Ishikawa (cell line): ENCODE measurements around the gene PRG3.

Experiments used
- CEBPB ChIP-seq: IDR thresholded peaks from 2 replicates; pipeline ENCODE4 v1.6.1; 2012
- CREB1 ChIP-seq: IDR thresholded peaks from 2 replicates; pipeline ENCODE4 v1.6.1; 2012; ENCODE audit warnings: low read depth
- EGR1 ChIP-seq: IDR thresholded peaks from 2 replicates; pipeline ENCODE4 v1.6.1; 2012
- EP300 ChIP-seq: IDR thresholded peaks from 2 replicates; pipeline ENCODE4 v1.6.1; 2012; ENCODE audit warnings: borderline replicate concordance
- FOXM1 ChIP-seq: IDR thresholded peaks from 2 replicates; pipeline ENCODE4 v1.6.1; 2012; ENCODE audit warnings: low read depth, borderline replicate concordance
- MAX ChIP-seq: IDR thresholded peaks from 2 replicates; pipeline ENCODE4 v1.6.1; 2012
- NFIC ChIP-seq: IDR thresholded peaks from 2 replicates; pipeline ENCODE4 v1.6.1; 2012
- RAD21 ChIP-seq: IDR thresholded peaks from 2 replicates; pipeline ENCODE4 v1.6.1; 2012; ENCODE audit warnings: low read depth
- REST ChIP-seq: IDR thresholded peaks from 2 replicates; pipeline ENCODE4 v1.6.1; 2012; ENCODE audit warnings: low read depth, mild to moderate bottlenecking
- TAF1 ChIP-seq: IDR thresholded peaks from 2 replicates; pipeline ENCODE4 v1.6.1; 2012; ENCODE audit warnings: low read depth, mild to moderate bottlenecking
- TCF12 ChIP-seq: IDR thresholded peaks from 2 replicates; pipeline ENCODE4 v1.6.1; 2012; ENCODE audit warnings: low read depth
- TEAD4 ChIP-seq: IDR thresholded peaks from 2 replicates; pipeline ENCODE4 v1.6.1; 2012
- USF1 ChIP-seq: IDR thresholded peaks from 2 replicates; pipeline ENCODE4 v1.6.1; 2012
- YY1 ChIP-seq: IDR thresholded peaks from 2 replicates; pipeline ENCODE4 v1.6.1; 2012; ENCODE audit warnings: low read depth
- ZBTB7A ChIP-seq: IDR thresholded peaks from 2 replicates; pipeline ENCODE4 v1.6.1; 2012; ENCODE audit warnings: low read depth

The PRG3 gene

GRCh38 chr11:57331720-57332119 lies 49.2 kb downstream of the PRG3 start:
- TF ChIP-seq USF1, result no peak
- no peak for TF ChIP-seq ZBTB7A
- TF ChIP-seq CREB1, result no peak
- no peak for TF ChIP-seq TCF12
- no peak for TF ChIP-seq TEAD4
- TF ChIP-seq NFIC, result no peak
- TF ChIP-seq MAX, result no peak
- TF ChIP-seq FOXM1, result no peak
- no peak for TF ChIP-seq RAD21
- no peak for TF ChIP-seq CEBPB
- no peak for TF ChIP-seq EGR1
- TF ChIP-seq REST, result no peak
- no peak for TF ChIP-seq EP300
- TF ChIP-seq TAF1, result no peak
- no peak for TF ChIP-seq YY1

- TF ChIP-seq CREB1 (no peak), NFIC (no peak), USF1 (no peak), EP300 (no peak)
These were observed 50.9 kb downstream of the PRG3 start for GRCh38 chr11:57330029-57330428.

- TF ChIP-seq EGR1 (no peak), ZBTB7A (no peak), MAX (no peak), USF1 (no peak), CEBPB (no peak), EP300 (no peak), RAD21 (no peak), NFIC (no peak), TAF1 (no peak), TCF12 (no peak), TEAD4 (no peak)
These were observed 53.2 kb downstream of the PRG3 start for GRCh38 chr11:57327721-57328120.
